Hematopoietic multipotent progenitor cell treated with erythropoietin and hydrocortisone succinate and interleukin-3 and kit ligand, for 17 days (in vitro differentiated cells): ENCODE results near the gene CES3.
"Not testable (repeated sequence)": the region's sequence is repeated elsewhere in the genome, so short reads cannot be mapped to it uniquely, and the experiment has no call there.

Experiments
- DNase-seq: peaks from one replicate; pipeline ENCODE4 v3.0.0-alpha.2; 2015; ENCODE audit warnings: low spot score

Gene CES3

GRCh38 chr16:66970775-66971720 is 10.0 kb downstream of the CES3 start:
- DNase-seq = no peak

- DNase-seq = no peak
Measured at GRCh38 chr16:66972983-66973382, 11.9 kb downstream of the CES3 start.

- no peak for DNase-seq
Measured at GRCh38 chr16:66973716-66974115, 12.7 kb downstream of the CES3 start.

GRCh38 chr16:66974156-66974931 is 13.3 kb downstream of the CES3 start:
- not testable (repeated sequence) for DNase-seq

- DNase-seq = not testable (repeated sequence)
Measured at GRCh38 chr16:66974932-66975246, 13.8 kb downstream of the CES3 start.

- DNase-seq = no peak
Measured at GRCh38 chr16:66975302-66975893, 14.3 kb downstream of the CES3 start.

- no peak for DNase-seq
Measured at GRCh38 chr16:66976746-66977145, 15.7 kb downstream of the CES3 start.

- DNase-seq = peak; percentile 84
Measured at GRCh38 chr16:66977341-66978113, 16.5 kb downstream of the CES3 start.

GRCh38 chr16:66979011-66979717 is 18.1 kb downstream of the CES3 start:
- no peak for DNase-seq

GRCh38 chr16:66983033-66983432 is 22.0 kb downstream of the CES3 start:
- DNase-seq = no peak

- no peak for DNase-seq
Measured at GRCh38 chr16:66984892-66985311, 23.8 kb downstream of the CES3 start.

- DNase-seq = no peak
Measured at GRCh38 chr16:66986559-66986958, 25.5 kb downstream of the CES3 start.

- no peak for DNase-seq
Measured at GRCh38 chr16:66988197-66988788, 27.2 kb downstream of the CES3 start, which contains the start of gene CES4A. CES4A (plus strand) TSS chr16:66988589; CDS start chr16:66988773, 184 bp downstream.

- no peak for DNase-seq
Measured at GRCh38 chr16:66991545-66992077, 30.5 kb downstream of the CES3 start.

GRCh38 chr16:66993558-66993957 is 32.5 kb downstream of the CES3 start:
- DNase-seq = not testable (repeated sequence)

- no peak for DNase-seq
Measured at GRCh38 chr16:66996324-66996982, 35.4 kb downstream of the CES3 start.

- no peak for DNase-seq
Measured at GRCh38 chr16:66996983-66997358, 35.9 kb downstream of the CES3 start.

- no peak for DNase-seq
Measured at GRCh38 chr16:67000384-67001351, 39.6 kb downstream of the CES3 start.

GRCh38 chr16:67001726-67002125 is 40.7 kb downstream of the CES3 start:
- DNase-seq = no peak
